ENCODE measurements around the gene MAP3K14. TPM values are rescaled to one million over a fixed set of nuclear protein-coding genes. Genes with fewer than 3 reads are reported as not detected.
A peak's percentile ranks its signal among the peaks of the same experiment; 100 is the strongest.

Gene MAP3K14
- total RNA-seq, 1 donor from 2014 or later = 11.5 TPM

- H3K27me3 Mint-ChIP-seq (ENCODE audit: low read depth) = peaks cover 65% of the 10 kb centered on the region
- no peaks in the 10 kb centered on the region for H3K9me3 Mint-ChIP-seq
- TF ChIP-seq, protein P1, sequence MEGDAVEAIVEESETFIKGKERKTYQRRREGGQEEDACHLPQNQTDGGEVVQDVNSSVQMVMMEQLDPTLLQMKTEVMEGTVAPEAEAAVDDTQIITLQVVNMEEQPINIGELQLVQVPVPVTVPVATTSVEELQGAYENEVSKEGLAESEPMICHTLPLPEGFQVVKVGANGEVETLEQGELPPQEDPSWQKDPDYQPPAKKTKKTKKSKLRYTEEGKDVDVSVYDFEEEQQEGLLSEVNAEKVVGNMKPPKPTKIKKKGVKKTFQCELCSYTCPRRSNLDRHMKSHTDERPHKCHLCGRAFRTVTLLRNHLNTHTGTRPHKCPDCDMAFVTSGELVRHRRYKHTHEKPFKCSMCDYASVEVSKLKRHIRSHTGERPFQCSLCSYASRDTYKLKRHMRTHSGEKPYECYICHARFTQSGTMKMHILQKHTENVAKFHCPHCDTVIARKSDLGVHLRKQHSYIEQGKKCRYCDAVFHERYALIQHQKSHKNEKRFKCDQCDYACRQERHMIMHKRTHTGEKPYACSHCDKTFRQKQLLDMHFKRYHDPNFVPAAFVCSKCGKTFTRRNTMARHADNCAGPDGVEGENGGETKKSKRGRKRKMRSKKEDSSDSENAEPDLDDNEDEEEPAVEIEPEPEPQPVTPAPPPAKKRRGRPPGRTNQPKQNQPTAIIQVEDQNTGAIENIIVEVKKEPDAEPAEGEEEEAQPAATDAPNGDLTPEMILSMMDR (conservative IDR thresholded peaks at IDR 0.05) = peak; percentile 81
- no peaks in the 10 kb centered on the region for H3K4me1 Mint-ChIP-seq
- no peaks in the 10 kb centered on the region for H3K36me3 Mint-ChIP-seq (ENCODE audit: low read depth)
- H3K27ac Mint-ChIP-seq (ENCODE audit: unreplicated experiment) = no peak overlapping the region
- peak; percentile 87 for DNase-seq (ENCODE audit: low read depth, low spot score)
- H3K4me3 Mint-ChIP-seq = peak overlapping the region; percentile 18
Observed at GRCh38 chr17:45235416-45236281, 81.2 kb downstream of the MAP3K14 start.

DNA sequence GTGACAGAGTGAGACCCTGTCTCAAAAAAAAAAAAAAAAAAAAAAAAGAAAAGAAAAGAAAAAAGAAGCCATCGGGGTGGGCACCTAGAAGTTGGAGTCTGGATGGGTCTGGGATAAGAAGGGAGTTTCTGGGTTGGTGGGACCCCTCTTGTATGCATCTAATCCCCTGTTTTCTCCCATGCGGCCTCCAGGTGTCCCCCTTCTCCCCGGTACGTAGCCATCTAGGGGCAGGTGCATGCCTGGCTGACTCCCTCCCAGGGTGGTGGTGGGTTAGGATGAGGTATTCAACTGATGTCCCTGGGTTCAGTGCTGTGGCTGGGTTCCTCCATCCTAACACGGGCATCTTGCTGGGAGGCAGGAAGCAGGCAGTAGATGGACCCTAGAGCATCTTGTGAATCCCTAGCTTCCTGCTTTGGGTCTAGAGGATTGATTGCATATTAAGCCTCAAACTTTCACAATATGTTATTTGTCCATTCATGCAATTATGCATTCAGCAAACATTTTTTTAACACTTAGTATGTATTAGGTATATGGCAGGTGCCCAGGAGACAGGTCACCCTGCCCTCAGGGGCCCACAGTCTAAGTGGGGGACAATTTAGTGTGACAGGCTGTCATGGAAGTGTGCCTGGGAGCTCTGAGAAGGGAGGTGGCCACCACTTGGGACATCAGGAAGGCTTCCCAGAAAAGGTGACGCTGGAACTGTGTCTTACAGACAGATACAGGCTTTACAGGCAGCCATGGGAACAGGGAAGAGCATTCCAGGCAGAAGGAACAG is 82.0 kb downstream of the MAP3K14 start:
- DNase-seq (ENCODE audit: low read depth, low spot score) = no peak
- Mint-ChIP-seq H3K4me3 (no peak overlapping the region), H3K27me3 (ENCODE audit: low read depth) (peaks cover 56% of the 10 kb centered on the region), H3K9me3 (no peaks in the 10 kb centered on the region), H3K4me1 (no peaks in the 10 kb centered on the region), H3K36me3 (ENCODE audit: low read depth) (no peaks in the 10 kb centered on the region), H3K27ac (ENCODE audit: unreplicated experiment) (no peak overlapping the region)
- TF ChIP-seq, protein P1 (conservative IDR thresholded peaks at IDR 0.05) = peak; percentile 52

DNA sequence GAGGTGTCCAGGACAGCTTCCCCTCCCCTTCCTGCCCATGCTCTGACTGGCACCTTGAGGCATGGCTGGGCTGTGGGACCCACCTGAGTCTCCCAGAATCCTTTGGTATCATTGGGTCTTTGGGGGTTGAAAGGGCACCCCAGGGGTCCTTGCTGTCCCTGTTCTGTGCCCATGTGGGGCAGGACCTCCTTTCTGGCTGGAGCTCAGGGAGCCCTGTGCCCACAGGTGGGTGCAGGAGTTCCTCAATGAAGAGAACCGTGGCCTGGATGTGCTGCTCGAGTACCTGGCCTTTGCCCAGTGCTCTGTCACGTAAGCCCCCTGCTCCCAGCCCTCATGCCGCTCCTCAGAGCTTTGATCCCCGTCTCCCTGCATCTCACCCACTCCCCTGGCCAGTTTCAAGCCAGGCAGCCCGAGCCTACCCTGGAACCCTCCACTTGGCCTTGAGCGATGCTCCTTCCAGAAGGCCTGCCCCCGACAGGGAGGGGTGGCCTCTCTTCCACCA is 83.3 kb downstream of the MAP3K14 start:
- Mint-ChIP-seq H3K4me1 (no peaks in the 10 kb centered on the region), H3K27ac (ENCODE audit: unreplicated experiment) (no peak overlapping the region), H3K9me3 (no peaks in the 10 kb centered on the region), H3K4me3 (no peak overlapping the region), H3K27me3 (ENCODE audit: low read depth) (peaks cover 43% of the 10 kb centered on the region), H3K36me3 (ENCODE audit: low read depth) (no peaks in the 10 kb centered on the region)
- TF ChIP-seq, protein P1 (conservative IDR thresholded peaks at IDR 0.05) = no peak
- DNase-seq (ENCODE audit: low read depth, low spot score) = no peak

GRCh38 chr17:45232514-45233422 is 84.1 kb downstream of the MAP3K14 start:
- Mint-ChIP-seq H3K27me3 (ENCODE audit: low read depth) (peaks cover 36% of the 10 kb centered on the region), H3K27ac (ENCODE audit: unreplicated experiment) (peak overlapping the region; percentile 43), H3K4me3 (no peak overlapping the region), H3K9me3 (no peaks in the 10 kb centered on the region), H3K4me1 (no peaks in the 10 kb centered on the region), H3K36me3 (ENCODE audit: low read depth) (no peaks in the 10 kb centered on the region)
- DNase-seq (ENCODE audit: low read depth, low spot score) = no peak
- TF ChIP-seq, protein P1 (conservative IDR thresholded peaks at IDR 0.05) = no peak
